NCI-H2227 treated with DMSO at 0.1 percent for 48 hours (cell line): Measurements from ENCODE around the gene AMIGO2.
"Not testable (repeated sequence)": the region's sequence is repeated elsewhere in the genome, so short reads cannot be mapped to it uniquely, and the experiment has no call there.

Source experiments
- DNase-seq: peaks from one replicate; lab custom pipeline; 2025; lab: John Stamatoyannopoulos, UW

Gene AMIGO2, protein sequence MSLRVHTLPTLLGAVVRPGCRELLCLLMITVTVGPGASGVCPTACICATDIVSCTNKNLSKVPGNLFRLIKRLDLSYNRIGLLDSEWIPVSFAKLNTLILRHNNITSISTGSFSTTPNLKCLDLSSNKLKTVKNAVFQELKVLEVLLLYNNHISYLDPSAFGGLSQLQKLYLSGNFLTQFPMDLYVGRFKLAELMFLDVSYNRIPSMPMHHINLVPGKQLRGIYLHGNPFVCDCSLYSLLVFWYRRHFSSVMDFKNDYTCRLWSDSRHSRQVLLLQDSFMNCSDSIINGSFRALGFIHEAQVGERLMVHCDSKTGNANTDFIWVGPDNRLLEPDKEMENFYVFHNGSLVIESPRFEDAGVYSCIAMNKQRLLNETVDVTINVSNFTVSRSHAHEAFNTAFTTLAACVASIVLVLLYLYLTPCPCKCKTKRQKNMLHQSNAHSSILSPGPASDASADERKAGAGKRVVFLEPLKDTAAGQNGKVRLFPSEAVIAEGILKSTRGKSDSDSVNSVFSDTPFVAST

GRCh38 chr12:47079468-47079980 is at the start of gene AMIGO2, which contains the start of gene PCED1B:
AMIGO2 (minus strand) TSS chr12:47079959; CDS start chr12:47079002, 957 bp downstream.
PCED1B (plus strand) TSS chr12:47079621; CDS start chr12:47235064, 155,443 bp downstream.
- DNase-seq, result no peak

GRCh38 chr12:47126246-47126645 is 46.5 kb upstream of the AMIGO2 start:
- DNase-seq, result no peak

- no peak for DNase-seq
Measured at GRCh38 chr12:47124451-47124850, 44.7 kb upstream of the AMIGO2 start.

DNA sequence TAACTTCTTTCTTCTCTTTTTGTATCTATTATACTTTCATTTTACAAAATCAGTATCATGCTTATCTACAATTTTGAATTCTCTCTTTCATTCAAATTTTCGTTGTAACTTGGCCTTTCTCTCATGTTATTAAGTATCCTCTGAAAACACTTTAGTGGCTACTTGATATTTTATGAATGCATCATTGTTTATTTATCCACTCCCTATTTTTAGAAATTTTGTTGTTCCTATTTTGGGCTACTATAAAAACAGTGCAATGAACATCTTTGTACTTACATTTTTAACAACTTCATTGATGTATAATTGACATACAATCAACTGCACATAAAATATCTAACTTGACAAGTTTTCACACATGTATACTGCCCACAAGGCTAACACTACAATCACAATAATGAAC is 44.0 kb upstream of the AMIGO2 start:
- DNase-seq, result no peak

DNA sequence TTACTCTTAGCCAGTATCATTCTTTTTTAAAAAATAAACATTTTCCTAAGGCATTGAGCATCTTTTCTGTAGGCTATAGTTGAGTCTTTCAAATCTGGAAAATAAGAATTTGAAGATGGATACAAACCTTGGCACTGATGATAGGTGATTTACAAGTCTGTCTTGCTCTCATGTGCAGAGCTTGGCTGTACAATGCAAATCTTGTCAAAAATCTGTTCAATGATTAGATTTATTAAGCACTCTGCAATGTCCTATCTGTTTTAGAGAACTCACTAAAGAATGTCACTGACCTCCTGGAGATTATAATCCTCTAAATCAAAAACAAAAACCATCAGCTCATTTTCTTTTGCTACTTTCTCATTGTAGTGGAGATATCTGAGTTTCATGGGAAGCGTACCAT is 42.8 kb upstream of the AMIGO2 start:
- DNase-seq, result no peak

- DNase-seq, result no peak
Measured at GRCh38 chr12:47121146-47121545, 41.4 kb upstream of the AMIGO2 start.

GRCh38 chr12:47120736-47121135 is 41.0 kb upstream of the AMIGO2 start:
- no peak for DNase-seq

- DNase-seq, result not testable (repeated sequence)
Measured at GRCh38 chr12:47117305-47117704, 37.5 kb upstream of the AMIGO2 start.

DNA sequence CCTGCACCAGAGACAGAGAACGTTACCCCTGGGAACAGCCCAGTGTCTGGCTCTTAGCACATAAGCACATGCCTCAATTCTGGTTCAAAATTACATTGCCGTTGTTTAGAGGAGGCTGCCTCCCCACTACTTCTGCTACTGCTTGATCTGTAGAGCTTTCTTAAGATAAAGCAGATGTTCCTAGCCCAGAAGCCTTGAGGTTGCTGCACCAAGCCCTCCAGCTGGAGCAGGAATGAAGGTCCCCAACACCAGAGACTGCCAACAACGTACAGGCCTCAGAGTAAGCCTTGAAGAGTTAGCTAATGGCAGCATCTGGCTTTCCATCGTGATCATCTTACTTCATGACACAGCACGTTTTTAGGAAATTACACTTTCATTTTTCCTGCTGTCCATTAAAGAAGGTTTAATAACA is 34.7 kb upstream of the AMIGO2 start:
- DNase-seq, result no peak

GRCh38 chr12:47112679-47113078 is 32.9 kb upstream of the AMIGO2 start:
- DNase-seq, result no peak

GRCh38 chr12:47111854-47112253 is 32.1 kb upstream of the AMIGO2 start:
- no peak for DNase-seq

DNA sequence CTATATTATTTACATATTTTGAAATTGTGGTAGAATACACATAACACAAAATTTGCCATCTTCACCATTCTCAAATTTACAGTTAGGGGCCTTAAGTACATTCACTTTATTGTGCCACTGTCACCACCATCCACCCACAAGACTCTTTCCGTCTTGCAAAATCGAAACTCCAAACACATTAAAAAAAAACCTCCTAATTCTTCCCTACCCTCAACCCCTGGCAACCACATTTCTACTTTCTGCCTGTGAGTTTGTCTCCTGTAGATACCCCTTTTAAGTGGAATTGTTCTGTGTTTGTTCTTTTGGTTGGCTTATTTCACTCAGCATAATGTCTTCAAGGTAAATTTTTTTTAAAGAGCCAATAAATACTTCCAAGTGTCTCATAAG is 31.6 kb upstream of the AMIGO2 start:
- no peak for DNase-seq

- DNase-seq, result no peak
Measured at GRCh38 chr12:47110718-47111391, 31.1 kb upstream of the AMIGO2 start.

- DNase-seq, result no peak
Measured at GRCh38 chr12:47110011-47110541, 30.3 kb upstream of the AMIGO2 start.

DNA sequence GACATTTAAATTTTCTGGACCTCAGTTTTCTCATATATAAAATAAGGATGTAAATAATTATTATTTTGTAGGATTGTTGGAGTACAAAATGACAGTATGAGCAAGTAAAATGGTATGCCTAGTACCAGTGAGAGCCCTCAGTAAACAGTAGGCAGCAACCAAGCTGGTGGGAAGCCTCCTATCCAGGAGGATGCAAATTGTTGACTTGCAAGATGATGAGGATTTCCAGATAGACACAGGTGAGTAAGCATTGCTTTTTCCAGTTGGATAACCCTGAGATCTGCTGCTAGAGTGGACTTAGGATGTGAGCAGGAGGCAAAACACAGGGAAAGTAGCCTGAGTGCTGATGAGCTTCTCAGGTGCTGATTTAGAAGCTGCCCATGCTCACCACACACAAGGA is 28.2 kb upstream of the AMIGO2 start:
- no peak for DNase-seq

- DNase-seq, result no peak
Measured at GRCh38 chr12:47107446-47107845, 27.7 kb upstream of the AMIGO2 start.

- no peak for DNase-seq
Measured at GRCh38 chr12:47105914-47106674, 26.3 kb upstream of the AMIGO2 start.

DNA sequence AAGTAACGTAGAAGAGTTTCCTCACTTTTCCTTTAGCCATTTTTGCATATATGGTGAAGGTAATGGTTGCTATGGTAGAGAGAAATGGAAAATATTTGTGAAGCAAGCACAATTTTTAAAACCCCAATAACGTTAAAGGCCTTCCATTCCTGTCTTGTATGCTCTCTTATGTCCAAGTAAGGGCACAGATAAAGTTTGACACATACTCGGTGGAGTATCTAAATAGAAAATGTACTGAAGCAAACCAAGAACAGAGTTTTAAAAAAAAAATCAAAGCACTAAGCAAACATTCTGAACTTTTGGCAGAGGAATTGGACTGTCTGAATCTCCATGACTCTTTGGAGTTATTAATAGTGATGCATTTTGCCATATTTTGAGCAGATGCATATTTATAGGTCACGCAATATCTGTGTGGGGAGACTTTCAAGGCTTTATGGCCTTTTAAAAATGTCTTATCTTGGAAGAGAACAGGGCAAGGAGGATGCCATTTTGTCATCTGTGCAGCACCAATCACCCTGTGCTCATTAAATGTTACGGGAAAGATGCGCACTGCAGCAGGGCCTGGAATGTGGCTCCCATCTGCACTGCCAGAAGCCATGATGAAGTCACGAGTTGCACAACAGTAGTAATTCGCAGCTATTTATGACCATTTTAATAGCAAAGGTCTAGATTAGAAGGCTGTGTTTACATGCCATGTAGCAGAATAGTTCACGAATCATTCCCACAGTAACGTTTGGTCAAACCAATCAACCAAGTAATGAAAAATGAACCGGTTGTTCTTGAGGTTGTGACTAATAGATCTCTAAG is 23.3 kb upstream of the AMIGO2 start:
- no peak for DNase-seq

DNA sequence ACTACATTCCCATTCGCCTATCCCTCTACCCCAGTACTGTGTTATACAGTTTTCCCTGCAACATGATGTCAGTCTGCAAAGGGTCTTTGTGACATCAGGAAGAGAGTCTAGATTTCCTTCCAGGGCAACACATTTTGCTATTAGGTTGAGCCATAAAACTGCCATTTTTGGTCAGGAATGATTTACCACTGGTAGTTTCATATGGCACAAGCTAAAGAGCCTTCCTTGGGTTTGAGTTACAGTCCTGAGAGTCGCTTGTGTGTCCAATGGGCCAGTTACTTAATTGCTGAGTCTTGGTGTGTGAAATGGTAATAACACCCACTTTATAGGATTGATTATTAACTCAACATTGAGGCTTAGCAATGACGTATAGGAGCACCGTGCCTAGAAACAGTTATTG is 22.6 kb upstream of the AMIGO2 start:
- no peak for DNase-seq

GRCh38 chr12:47100160-47100559 is 20.4 kb upstream of the AMIGO2 start:
- no peak for DNase-seq

DNA sequence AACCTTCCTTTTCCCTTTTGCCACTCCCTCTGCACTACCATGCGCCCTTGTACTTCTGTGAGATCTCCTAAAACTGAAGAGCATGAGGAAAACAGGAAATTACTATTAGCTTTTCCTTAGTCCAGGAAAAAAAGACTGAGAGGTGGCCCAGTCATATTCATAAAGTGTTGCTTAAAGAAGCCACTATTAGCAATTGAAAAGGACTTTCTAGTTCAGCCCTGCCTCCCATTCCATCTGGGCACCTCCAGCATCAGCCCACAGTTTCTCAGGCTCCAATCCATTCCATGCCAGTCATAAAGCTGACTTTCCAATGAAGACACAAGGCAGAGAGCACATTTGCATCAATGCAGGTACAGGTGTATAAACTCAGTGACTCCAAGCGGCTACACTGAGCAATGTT is 19.9 kb upstream of the AMIGO2 start:
- DNase-seq, result no peak
